Measurements from ENCODE around the gene ETV6.
A peak's percentile ranks its signal among the peaks of the same experiment; 100 is the strongest.

Gene ETV6

DNA sequence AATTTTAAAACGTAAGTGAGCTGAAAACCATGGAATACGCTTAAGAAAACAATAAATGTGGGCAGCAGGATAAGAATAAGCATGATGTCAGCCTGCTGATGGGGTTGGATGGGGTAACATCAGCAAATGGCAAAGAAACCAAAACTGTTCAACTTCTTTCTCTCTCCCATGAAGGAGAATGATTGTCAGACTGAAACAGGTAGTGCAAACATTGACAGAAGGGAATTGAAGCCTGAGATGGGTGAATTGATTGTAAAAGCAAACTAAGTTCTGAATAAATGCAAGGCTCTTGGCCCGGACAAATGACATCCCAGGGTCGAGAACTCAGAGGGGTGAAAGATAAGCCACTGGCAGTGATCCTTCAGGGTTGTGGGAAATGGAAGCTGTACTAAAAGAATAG is 182.6 kb downstream of the ETV6 start:
- peaks cover 24% of the 10 kb centered on the region for H3K4me1 Mint-ChIP-seq (ENCODE audit: low read depth)
- no peak overlapping the region for H3K27ac Mint-ChIP-seq

DNA sequence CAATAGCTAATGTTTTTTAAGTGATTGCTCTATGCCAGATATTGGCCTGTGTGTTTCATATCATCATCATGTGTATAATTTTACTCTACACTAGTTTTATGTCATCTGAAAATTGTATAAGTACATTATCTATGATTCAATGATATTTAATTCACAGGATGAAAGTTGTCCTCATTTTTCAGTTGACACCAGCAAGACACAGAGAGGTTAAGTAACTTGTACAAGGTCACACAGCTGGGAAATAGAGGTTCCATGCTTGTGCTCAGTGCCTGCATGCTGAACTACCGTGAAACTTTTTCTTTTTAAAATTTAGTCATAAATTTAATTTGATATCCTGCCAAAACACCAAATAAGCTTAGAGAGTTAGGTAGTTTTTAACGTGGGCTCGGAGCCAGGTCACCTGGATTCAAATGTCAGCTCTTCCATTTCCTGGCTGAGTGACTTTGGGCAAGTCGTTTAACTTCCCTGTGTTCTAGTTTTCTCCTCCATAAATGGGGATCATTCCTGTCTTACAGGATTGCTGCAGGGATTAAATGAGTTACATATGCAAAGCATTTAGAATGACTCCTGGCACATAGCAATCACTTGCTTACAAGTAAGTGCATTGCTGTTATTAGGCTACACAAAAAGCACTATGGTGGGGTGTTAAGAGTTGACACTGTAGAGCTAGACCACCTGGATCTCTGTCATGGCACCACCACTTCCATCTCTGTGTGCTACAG is 183.9 kb downstream of the ETV6 start:
- peaks cover 27% of the 10 kb centered on the region for H3K4me1 Mint-ChIP-seq (ENCODE audit: low read depth)
- peaks cover 7% of the 10 kb centered on the region for H3K36me3 Mint-ChIP-seq (ENCODE audit: low read depth)
- H3K27me3 Mint-ChIP-seq (ENCODE audit: low read depth): no peaks in the 10 kb centered on the region
- no peak overlapping the region for H3K4me3 Mint-ChIP-seq
- no peaks in the 10 kb centered on the region for H3K9me3 Mint-ChIP-seq
- DNase-seq (ENCODE audit: low spot score): no peak
- no peak overlapping the region for H3K27ac Mint-ChIP-seq

More for the DNA sequence above, 182.6 kb downstream of the ETV6 start:
- Mint-ChIP-seq H3K4me3 (no peak overlapping the region), H3K9me3 (no peaks in the 10 kb centered on the region), H3K27me3 (ENCODE audit: low read depth) (no peaks in the 10 kb centered on the region), H3K36me3 (ENCODE audit: low read depth) (no peaks in the 10 kb centered on the region)
- DNase-seq (ENCODE audit: low spot score): no peak

GRCh38 chr12:11834104-11834812 is 184.8 kb downstream of the ETV6 start:
- Mint-ChIP-seq H3K4me1 (ENCODE audit: low read depth) (peaks cover 27% of the 10 kb centered on the region), H3K27ac (no peak overlapping the region), H3K9me3 (no peaks in the 10 kb centered on the region), H3K36me3 (ENCODE audit: low read depth) (peaks cover 10% of the 10 kb centered on the region), H3K4me3 (no peak overlapping the region), H3K27me3 (ENCODE audit: low read depth) (no peaks in the 10 kb centered on the region)
- DNase-seq (ENCODE audit: low spot score): no peak

GRCh38 chr12:11834931-11835330 is 185.5 kb downstream of the ETV6 start:
- H3K9me3 Mint-ChIP-seq: no peaks in the 10 kb centered on the region
- DNase-seq (ENCODE audit: low spot score): no peak
- peaks cover 27% of the 10 kb centered on the region for H3K4me1 Mint-ChIP-seq (ENCODE audit: low read depth)
- peaks cover 14% of the 10 kb centered on the region for H3K36me3 Mint-ChIP-seq (ENCODE audit: low read depth)
- H3K4me3 Mint-ChIP-seq: no peak overlapping the region
- no peaks in the 10 kb centered on the region for H3K27me3 Mint-ChIP-seq (ENCODE audit: low read depth)
- no peak overlapping the region for H3K27ac Mint-ChIP-seq

DNA sequence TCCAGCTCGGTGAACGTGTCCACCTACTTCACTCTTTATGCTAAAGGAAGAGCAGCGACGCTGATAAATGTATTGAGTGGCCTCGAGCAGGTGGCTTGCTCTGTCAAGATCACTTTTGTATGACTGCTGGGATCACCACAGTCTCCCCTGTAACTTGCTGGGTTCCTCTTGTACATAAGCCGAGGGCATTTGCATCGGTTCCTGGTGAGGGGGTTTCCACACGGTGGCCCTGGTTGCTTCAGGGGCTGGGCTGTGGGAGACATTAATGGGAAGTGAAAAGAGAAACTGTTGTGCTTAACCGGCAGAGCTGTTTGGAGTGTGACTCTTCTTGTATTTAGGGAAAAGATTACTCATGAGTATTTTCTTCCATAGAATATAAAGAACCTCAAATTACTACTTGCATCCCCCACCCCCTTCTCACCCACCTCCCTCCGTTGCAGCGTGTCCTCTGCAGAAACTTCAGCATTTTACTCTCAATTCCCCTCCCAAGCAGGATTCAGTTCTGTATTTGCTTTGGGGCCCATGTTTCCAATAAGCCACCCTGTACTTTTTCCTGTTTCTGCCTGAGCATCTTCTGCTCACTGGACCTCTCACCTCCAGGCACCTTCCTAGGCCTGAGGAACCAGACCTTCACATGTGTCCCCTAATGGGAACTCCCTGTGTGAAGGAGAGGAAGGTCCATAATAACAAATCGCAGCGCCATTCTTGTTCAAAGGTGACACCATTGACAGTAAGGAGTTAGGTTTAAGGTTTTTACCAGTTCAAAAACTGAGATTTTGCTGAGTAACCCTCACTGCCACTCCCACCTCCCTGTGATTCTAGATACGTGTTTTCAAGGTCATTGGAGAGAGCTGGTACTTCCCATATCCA is 187.0 kb downstream of the ETV6 start:
- peak overlapping the region; percentile 61 for H3K4me3 Mint-ChIP-seq
- peak overlapping the region; percentile 40 for H3K27ac Mint-ChIP-seq
- no peaks in the 10 kb centered on the region for H3K9me3 Mint-ChIP-seq
- H3K4me1 Mint-ChIP-seq (ENCODE audit: low read depth): peaks cover 27% of the 10 kb centered on the region
- DNase-seq (ENCODE audit: low spot score): peak; percentile 78
- H3K27me3 Mint-ChIP-seq (ENCODE audit: low read depth): no peaks in the 10 kb centered on the region
- H3K36me3 Mint-ChIP-seq (ENCODE audit: low read depth): peaks cover 26% of the 10 kb centered on the region

DNA sequence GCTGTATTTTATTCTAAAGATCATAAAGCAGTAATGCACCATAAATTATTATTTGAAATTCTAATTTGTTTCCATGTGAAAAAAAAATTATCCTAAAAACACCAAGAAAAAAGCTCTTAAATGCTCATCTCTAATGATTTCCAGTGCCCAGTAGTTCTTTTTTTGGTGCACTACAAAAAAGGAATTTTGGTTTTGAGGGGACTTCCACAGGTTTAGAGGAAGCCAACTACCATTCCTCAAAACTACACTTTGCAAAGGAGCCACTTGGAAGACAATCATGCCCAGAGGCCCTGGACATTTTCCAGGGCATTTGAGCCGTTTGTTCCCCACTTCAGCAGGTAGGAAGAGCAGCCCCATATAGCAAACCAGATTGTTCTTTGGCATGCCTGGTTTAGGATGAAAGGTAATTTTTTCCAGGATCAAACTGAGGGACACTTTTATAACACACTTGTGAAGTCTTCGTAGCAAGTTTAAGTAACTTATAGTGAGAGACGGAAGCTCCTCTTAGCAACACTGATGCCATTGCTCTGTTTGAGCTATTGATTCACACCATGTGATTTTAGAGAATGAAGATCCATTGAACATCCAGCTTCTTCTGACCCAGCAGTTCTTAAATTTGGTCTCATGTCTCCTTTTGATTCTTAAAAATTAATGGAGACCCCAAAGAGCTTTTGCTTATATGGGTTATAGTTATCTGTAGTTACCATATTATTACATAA is 187.9 kb downstream of the ETV6 start:
- no peak overlapping the region for H3K4me3 Mint-ChIP-seq
- no peaks in the 10 kb centered on the region for H3K9me3 Mint-ChIP-seq
- no peak for DNase-seq (ENCODE audit: low spot score)
- H3K27me3 Mint-ChIP-seq (ENCODE audit: low read depth): no peaks in the 10 kb centered on the region
- no peak overlapping the region for H3K27ac Mint-ChIP-seq
- peaks cover 27% of the 10 kb centered on the region for H3K4me1 Mint-ChIP-seq (ENCODE audit: low read depth)
- H3K36me3 Mint-ChIP-seq (ENCODE audit: low read depth): peaks cover 30% of the 10 kb centered on the region

DNA sequence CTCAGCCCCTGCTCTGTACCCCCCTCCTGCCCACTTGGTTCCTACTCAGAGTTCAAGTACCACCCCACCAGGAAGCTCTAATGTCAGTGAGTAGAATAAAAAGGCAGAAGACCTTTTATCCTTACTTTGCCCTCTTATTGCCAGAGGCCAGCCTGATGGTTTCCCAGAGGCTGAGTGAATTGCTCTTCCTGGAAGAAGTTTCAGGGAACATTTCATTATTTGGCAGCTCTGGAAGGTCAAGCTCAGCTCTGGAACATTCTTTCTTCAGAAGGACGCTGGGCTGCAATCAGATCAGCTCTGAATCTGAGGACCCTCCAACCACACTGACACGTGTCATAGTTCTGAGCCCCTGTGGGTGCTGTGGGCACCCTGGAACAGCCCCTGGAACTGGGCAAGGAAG is 188.9 kb downstream of the ETV6 start:
- no peak overlapping the region for H3K4me3 Mint-ChIP-seq
- peaks cover 27% of the 10 kb centered on the region for H3K4me1 Mint-ChIP-seq (ENCODE audit: low read depth)
- H3K27ac Mint-ChIP-seq: no peak overlapping the region
- no peaks in the 10 kb centered on the region for H3K27me3 Mint-ChIP-seq (ENCODE audit: low read depth)
- DNase-seq (ENCODE audit: low spot score): no peak
- no peaks in the 10 kb centered on the region for H3K9me3 Mint-ChIP-seq
- H3K36me3 Mint-ChIP-seq (ENCODE audit: low read depth): peaks cover 37% of the 10 kb centered on the region

GRCh38 chr12:11839091-11839641 is 189.7 kb downstream of the ETV6 start:
- no peak for DNase-seq (ENCODE audit: low spot score)
- Mint-ChIP-seq H3K27me3 (ENCODE audit: low read depth) (no peaks in the 10 kb centered on the region), H3K27ac (no peak overlapping the region), H3K4me3 (no peak overlapping the region), H3K36me3 (ENCODE audit: low read depth) (peaks cover 40% of the 10 kb centered on the region), H3K9me3 (no peaks in the 10 kb centered on the region), H3K4me1 (ENCODE audit: low read depth) (peaks cover 23% of the 10 kb centered on the region)

- H3K36me3 Mint-ChIP-seq (ENCODE audit: low read depth): peaks cover 40% of the 10 kb centered on the region
- no peak overlapping the region for H3K27ac Mint-ChIP-seq
- H3K9me3 Mint-ChIP-seq: no peaks in the 10 kb centered on the region
- H3K4me1 Mint-ChIP-seq (ENCODE audit: low read depth): peaks cover 16% of the 10 kb centered on the region
- no peaks in the 10 kb centered on the region for H3K27me3 Mint-ChIP-seq (ENCODE audit: low read depth)
- no peak for DNase-seq (ENCODE audit: low spot score)
- H3K4me3 Mint-ChIP-seq: no peak overlapping the region
Measured at GRCh38 chr12:11840366-11840765, 190.9 kb downstream of the ETV6 start.

- Mint-ChIP-seq H3K36me3 (ENCODE audit: low read depth) (peaks cover 24% of the 10 kb centered on the region), H3K27me3 (ENCODE audit: low read depth) (no peaks in the 10 kb centered on the region), H3K4me1 (ENCODE audit: low read depth) (no peaks in the 10 kb centered on the region), H3K27ac (no peak overlapping the region), H3K4me3 (no peak overlapping the region), H3K9me3 (no peaks in the 10 kb centered on the region)
- no peak for DNase-seq (ENCODE audit: low spot score)
Measured at GRCh38 chr12:11846488-11846887, 197.0 kb downstream of the ETV6 start.

GRCh38 chr12:11847539-11847938 is 198.1 kb downstream of the ETV6 start:
- Mint-ChIP-seq H3K27me3 (ENCODE audit: low read depth) (no peaks in the 10 kb centered on the region), H3K36me3 (ENCODE audit: low read depth) (peaks cover 19% of the 10 kb centered on the region), H3K4me1 (ENCODE audit: low read depth) (no peaks in the 10 kb centered on the region), H3K27ac (no peak overlapping the region), H3K9me3 (no peaks in the 10 kb centered on the region), H3K4me3 (no peak overlapping the region)
- no peak for DNase-seq (ENCODE audit: low spot score)

- Mint-ChIP-seq H3K9me3 (no peaks in the 10 kb centered on the region), H3K4me3 (no peak overlapping the region), H3K4me1 (ENCODE audit: low read depth) (no peaks in the 10 kb centered on the region), H3K27me3 (ENCODE audit: low read depth) (no peaks in the 10 kb centered on the region), H3K36me3 (ENCODE audit: low read depth) (peaks cover 20% of the 10 kb centered on the region), H3K27ac (no peak overlapping the region)
- no peak for DNase-seq (ENCODE audit: low spot score)
Measured at GRCh38 chr12:11849757-11850504, 200.5 kb downstream of the ETV6 start.

- Mint-ChIP-seq H3K4me3 (no peak overlapping the region), H3K36me3 (ENCODE audit: low read depth) (peaks cover 23% of the 10 kb centered on the region), H3K4me1 (ENCODE audit: low read depth) (peaks cover 7% of the 10 kb centered on the region), H3K9me3 (no peaks in the 10 kb centered on the region), H3K27me3 (ENCODE audit: low read depth) (no peaks in the 10 kb centered on the region), H3K27ac (no peak overlapping the region)
- DNase-seq (ENCODE audit: low spot score): no peak
Measured at GRCh38 chr12:11853126-11853525, 203.7 kb downstream of the ETV6 start.

Measured in T-helper 2 cell treated with Interferon-gamma antibody and Interleukin-4, amounts not matched to agents 5 μg/mL and 100 μg/mL, for 36 hours (primary cell).